ENCODE results near the gene RPL34.

Gene RPL34

DNA sequence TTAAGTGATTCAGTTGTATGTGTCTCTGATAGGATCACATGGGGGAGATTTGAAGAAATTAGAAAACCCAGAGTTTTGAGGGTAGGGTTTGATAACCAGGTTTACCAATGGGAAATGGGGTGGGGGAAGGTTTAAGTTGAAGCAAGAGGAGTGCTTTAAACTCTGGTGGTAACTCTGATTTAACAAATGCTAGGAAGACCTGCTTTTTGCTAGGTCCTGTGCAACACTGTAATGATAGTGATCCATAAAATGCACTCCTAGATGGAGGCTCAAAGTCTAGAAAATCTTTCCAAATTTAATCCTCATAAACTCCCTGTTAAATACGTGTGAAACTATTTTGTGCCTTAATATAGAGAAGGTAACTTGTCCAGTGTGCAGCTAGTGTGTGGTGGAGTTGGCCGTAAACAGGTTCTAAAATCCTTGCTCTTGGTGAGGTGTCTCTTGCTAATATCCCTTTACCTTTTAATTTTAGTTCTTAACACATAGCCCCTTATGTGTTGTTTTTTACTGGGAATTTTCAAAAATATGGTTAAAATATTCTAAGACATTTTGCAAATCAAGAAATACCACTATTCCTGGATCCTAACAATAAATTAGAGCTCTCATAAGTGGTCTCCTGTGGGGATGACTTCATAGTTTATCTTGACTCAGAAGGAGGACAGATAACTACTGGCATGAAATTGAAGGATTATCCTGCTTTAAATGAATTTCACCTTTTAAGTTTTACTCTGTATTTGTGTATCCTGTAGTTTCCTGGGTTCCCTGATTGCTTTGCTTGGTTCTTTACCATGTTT lies 4.1 kb downstream of the RPL34 start:
- no peak for DNase-seq

DNA sequence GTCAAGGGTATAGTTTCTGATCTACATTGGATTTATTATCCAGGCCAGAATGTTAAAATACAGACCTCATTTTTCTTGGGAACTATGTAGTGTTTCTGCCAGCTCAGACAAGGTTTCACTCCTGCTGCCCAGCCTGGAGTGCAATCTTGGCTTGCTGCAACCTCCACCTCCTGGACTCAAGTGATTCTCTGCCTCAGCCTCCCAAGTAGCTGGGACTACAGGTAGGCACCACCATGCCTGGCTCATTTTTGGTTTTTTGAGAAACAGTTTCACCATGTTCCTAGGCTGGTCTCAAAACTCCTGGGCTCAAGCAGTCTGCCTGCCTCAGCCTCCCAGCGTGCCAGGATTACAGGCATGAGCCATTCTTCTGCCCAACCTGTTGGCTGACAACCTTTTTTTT lies 5.7 kb downstream of the RPL34 start:
- no peak for DNase-seq

DNA sequence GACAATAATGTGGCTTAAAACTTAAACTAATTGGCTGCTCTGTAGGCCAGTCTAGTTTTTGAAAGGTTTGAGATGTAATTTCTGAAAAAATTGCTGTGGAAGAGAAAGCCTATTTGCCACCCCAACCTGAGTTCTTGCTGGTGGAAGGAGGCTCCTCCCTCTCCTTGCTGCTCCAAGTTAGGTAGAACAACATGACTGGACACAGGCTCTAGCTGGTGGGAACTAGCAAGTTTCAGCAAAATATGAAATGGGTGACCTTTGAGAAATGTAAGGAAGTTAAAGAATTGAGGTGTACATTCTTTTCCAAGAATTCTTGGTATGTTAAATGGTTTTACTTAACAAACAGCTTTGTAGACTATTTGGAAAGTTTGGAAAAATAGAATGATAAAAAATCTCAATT lies 8.0 kb downstream of the RPL34 start:
- DNase-seq: no peak

DNA sequence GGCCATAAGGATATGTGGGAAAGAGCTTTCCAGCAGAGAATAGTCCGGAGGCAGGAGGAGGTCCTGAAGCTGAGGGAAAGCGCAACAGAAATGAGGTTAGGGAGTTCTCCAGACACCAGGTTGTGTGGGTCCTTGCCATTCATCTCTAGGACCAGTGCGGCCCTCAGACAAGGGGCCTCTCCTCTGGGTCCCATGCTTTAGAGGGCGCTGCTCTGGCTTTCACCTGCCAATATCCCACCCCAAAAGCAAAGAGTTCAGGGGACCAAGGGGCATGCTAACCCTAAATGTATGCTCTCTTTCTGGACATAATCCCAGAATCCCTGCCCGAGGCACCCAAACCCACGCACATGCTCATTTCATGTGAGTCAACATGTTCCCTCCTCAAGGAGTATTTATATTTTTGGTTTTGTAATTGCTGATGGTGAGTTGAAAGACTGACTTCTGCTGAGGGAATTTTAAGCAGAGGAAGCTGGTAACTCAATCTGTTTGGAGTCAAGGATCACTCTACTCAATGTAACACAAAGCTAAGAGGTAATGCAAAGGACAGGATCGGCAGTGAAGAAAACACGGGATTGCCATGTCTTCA lies 14.8 kb downstream of the RPL34 start:
- no peak for DNase-seq

DNA sequence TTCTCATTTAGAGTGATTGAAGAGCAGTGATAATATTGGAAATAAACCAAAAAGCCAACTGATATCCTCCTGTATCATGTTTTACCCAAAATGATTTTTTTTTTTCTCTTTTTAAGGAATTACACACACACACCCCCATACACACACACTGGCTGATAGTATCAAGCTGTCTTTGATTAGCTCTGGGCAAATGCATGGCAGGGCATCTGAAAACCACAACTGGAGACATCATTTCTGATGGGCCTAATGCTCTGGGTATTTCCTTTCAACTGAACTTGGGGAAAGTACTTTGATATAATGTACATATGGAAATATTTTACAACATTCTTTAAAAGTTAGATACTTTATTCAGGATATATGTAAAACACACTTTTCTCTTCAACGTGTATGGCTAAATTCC lies 15.9 kb downstream of the RPL34 start:
- no peak for DNase-seq

DNA sequence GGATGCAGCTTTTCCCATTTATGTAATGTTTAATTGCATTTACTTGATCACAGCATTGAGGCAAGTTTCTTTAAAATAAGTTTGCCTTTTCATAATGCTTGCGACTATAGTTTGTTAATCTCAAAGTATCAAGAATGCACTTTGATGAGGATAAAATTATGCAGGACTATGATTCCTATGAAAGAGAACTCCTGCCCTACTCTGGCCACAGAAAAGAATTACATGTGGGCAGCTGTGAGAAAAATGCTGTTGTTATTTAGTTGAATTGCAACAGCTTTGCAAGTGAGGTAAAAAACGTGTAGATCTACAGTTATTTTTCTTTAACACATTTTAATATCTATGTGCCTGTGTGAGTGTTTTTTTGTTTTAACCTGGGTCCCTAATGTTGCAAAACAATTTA lies 17.5 kb downstream of the RPL34 start:
- DNase-seq: no peak

DNA sequence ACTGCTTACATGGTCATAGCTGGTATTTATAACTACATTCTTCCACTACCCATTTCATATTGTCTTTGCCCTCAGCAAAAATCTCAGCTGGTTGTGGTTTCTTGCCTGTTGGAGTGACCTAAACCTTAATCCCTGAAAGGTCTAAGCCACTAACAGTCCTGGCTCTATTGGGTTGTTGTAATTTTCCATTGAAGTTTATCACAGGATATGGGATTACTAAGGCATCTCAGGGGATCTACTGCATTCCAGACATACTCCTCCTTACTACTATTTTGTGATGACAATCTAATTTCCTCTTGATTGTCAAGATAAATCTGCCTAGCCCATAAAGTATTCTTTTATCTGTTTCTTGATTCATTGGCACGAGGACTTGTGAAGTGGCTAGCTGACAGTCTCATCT lies 23.9 kb downstream of the RPL34 start:
- no peak for DNase-seq

DNA sequence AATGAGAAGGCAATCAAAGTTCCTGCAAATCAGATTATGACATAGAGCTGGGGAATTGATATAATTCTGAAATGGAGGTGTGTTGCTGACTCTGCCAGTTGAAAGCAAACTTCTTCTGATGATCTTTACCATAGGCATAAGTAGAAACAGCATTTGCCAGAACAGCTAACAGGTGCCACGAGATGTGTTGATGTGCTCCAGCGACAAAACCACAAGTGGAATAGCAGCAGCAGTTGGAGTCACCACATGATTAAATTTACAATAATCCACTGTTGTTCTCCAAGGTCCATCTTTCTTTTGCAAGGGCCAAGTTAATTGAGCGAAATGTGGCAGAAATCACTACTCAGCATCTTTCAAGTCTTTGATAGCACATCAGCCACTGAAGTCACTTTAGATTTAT lies 26.3 kb downstream of the RPL34 start:
- DNase-seq: no peak

DNA sequence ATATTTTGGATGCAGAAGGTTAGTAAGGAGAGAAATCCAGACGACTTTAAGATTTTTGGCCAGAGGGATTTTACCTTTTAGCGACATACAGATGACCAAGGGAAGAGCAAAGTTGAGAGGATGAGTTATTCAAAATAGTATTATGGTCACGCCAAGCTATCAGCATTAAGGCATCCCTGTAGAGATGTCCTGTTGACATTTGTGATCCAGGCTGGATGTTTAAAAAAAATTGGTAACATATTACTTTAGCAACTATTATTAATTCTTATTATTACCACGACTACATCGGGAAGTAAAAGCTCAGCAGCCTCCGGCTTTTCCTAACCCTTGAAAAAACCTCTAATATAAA lies 29.5 kb downstream of the RPL34 start:
- DNase-seq: no peak

DNA sequence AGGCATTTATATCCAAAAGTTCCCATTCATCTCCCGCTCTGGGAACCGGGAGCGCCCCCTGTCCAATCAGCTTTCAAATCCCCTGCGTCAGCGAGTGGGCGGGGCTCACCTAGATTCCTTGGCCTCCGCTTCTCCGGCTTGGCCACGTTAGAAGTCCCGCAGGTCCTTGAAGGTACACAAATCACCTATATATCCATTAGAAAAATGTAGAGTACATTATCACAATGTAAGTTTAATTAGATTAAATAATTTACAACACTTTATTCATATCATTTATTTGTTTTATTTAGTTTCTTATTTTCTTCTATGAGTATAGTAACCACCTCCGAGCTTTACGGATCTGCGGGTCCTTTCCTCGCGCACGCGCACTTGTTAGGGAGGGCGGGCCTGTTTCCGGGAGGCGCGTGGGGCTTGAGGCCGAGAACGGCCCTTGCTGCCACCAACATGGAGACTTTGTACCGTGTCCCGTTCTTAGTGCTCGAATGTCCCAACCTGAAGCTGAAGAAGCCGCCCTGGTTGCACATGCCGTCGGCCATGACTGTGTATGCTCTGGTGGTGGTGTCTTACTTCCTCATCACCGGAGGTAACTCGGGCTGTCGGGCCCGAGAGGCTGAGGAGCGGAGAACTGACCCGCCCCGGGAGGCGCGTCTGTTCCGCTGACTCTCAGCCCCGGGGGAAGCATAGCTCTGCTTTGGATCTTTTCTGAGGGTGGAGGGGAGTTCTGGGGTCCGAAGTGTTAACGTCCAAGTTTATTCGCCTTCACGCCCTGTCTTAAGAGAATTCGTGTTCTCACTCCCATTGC lies 30.0 kb downstream of the RPL34 start, which contains the start of gene OSTC:
OSTC (plus strand) TSS at position 388 of the 802 bp plus-strand sequence; CDS start at position 445, 57 bp downstream.
- DNase-seq: peak; percentile 90

DNA sequence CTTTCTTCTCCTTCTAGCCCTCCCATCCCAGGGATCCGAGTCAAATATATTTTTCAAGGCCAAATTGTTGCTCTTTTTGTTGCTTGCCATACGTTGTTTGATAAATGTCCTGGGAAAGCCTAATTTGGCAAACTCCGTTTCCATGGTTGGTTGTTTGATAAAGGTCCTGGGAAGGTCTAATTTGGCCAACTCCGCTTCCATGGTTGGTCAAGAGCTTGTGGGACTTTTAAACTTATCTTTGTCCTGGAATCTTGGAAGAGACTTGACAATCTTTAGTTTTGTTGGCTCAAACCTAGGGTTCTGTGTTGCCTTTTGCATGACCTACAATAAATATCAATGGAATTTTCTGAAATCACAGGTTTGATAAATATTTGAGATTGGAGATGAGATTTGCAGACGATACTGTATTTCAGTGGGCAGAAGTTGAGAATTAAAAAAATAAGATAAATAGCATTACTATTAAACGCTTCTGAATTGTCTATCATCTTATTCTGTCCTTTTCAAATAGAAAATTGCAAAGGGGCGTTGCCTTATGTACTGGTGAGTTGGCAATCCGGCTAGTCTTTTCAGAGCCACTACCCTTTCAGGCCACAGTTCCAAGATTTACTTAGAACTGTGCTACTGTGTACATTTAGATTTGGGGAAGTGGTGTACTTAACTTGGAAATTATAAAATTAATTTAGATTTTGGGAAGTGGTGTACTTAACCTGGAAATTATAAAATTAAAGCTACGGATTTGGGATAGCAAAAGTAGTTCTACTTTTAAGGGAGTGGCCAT lies 30.8 kb downstream of the RPL34 start:
- DNase-seq: no peak

DNA sequence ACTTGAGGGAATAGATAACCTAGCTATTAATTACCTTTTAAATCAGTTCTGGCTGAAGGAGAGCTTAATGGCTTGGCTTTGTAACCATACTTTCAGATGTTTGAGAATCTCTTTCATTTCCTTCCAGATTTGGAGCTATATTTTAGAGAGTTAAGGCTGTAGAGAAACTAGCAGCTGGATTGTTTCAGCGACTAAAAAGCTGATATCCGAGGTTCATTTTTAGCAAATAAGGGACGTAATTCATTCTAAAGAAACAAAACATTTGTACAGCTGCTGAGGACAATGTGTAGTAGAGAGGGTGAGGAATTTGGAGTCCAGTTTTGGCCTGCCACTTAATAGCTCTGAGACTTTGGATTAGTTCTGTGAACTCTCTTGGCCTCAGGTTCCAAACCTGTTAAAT lies 42.3 kb downstream of the RPL34 start:
- no peak for DNase-seq

DNA sequence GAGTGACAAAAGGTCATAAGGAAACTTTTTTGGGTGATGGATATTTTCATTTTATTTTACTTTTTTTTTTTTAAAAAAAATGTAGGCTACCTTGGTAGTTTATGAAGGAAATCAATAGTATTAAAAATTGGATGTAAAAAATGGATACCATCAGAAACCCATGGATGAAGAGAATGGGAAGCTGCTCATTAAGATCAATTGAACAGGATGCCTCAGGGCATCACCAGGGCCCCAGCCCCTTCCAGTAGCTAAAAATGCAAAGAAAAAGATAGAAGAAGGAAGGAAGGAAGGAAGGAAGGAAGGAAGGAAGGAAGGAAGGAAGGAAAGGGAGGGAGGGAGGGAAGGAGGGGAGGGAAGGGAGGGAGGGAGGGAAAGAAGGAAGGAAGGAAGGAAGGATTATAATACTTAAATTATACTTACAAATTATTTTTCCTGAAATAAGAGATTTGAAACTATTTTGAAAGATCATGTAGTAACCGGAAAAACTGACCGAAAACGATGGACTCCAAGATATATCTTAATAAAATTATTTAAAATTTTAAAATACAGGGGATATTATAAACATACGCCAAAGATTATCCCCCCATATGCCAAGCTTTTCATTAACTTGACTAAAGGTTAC lies 54.1 kb downstream of the RPL34 start:
- no peak for DNase-seq
